BE2C (cell line): ENCODE measurements around the gene KIAA0825.

Experiments used
- DNase-seq: peaks from one replicate; pipeline ENCODE4 v3.0.0-alpha.2; 2020
- H3K27me3 ChIP-seq: fragments of 250-450 bp; sonication (Bioruptor Pico); 2 replicates; pipeline ENCODE4 v1.5.1; 2020; ENCODE audit warnings: mild to moderate bottlenecking
- H3K36me3 ChIP-seq: fragments of 250-450 bp; sonication (Bioruptor Pico); 2 replicates; pipeline ENCODE4 v1.5.1; 2020; ENCODE audit warnings: mild to moderate bottlenecking
- H3K4me1 ChIP-seq: fragments of 250-450 bp; sonication (Bioruptor Pico); 2 replicates; pipeline ENCODE4 v1.5.1; 2020
- H3K4me3 ChIP-seq: 2 replicates; pipeline ENCODE4 v1.5.1; 2011; ENCODE audit warnings: low read depth, low read length
- H3K9me3 ChIP-seq: fragments of 250-450 bp; sonication (Bioruptor Pico); 2 replicates; pipeline ENCODE4 v1.5.1; 2020
- TF ChIP-seq, protein P1 (sequence below): IDR thresholded peaks from 2 replicates; pipeline ENCODE4 v1.5.1; 2012; ENCODE audit warnings: mild to moderate bottlenecking, low read depth, low read length

The KIAA0825 gene

DNA sequence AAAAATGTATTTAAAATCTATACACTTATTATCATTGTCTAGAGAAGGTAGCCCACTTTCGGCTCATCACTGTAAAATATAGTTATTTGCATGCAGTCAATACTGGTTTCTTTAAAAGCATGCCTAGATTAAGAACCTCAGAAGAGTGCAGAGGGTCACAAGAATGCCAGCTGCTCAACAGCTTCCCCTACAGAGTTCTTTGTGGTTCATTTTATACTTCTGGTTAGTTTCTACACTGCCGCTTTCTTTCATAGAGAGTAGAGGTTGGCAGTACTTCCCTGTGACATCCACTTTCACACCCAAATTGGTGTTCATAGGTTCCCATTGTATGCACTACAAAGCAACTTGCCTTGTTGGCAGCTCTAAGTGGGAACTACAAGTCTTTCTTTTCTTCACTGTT is 137.3 kb downstream of the KIAA0825 start:
- TF ChIP-seq, protein P1, sequence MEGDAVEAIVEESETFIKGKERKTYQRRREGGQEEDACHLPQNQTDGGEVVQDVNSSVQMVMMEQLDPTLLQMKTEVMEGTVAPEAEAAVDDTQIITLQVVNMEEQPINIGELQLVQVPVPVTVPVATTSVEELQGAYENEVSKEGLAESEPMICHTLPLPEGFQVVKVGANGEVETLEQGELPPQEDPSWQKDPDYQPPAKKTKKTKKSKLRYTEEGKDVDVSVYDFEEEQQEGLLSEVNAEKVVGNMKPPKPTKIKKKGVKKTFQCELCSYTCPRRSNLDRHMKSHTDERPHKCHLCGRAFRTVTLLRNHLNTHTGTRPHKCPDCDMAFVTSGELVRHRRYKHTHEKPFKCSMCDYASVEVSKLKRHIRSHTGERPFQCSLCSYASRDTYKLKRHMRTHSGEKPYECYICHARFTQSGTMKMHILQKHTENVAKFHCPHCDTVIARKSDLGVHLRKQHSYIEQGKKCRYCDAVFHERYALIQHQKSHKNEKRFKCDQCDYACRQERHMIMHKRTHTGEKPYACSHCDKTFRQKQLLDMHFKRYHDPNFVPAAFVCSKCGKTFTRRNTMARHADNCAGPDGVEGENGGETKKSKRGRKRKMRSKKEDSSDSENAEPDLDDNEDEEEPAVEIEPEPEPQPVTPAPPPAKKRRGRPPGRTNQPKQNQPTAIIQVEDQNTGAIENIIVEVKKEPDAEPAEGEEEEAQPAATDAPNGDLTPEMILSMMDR: no peak
- H3K36me3 ChIP-seq: no peaks in the 10 kb centered on the region
- DNase-seq: no peak
- no peak overlapping the region for H3K4me3 ChIP-seq
- no peaks in the 10 kb centered on the region for H3K27me3 ChIP-seq
- H3K4me1 ChIP-seq: no peaks in the 10 kb centered on the region
- no peaks in the 10 kb centered on the region for H3K9me3 ChIP-seq

DNA sequence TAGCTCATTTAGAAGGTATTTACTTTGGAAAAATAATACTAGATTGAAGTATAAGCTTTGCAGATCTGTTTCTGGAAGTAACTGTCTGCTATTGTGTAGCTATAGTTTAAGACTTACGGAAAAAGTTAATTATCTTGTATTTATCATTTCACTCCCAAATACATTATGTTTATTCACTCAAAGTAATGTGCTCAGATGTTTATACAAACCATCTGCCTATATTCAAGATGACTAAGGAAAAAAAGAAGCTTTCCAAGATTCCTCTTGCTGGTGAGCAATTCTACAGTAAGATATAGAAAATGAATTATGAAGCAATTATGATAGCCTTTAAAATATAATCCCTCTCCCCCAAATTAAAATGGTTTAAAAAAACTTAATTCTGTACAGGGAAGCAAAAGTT is 137.9 kb downstream of the KIAA0825 start:
- TF ChIP-seq, protein P1: no peak
- no peaks in the 10 kb centered on the region for H3K27me3 ChIP-seq
- no peaks in the 10 kb centered on the region for H3K9me3 ChIP-seq

DNA sequence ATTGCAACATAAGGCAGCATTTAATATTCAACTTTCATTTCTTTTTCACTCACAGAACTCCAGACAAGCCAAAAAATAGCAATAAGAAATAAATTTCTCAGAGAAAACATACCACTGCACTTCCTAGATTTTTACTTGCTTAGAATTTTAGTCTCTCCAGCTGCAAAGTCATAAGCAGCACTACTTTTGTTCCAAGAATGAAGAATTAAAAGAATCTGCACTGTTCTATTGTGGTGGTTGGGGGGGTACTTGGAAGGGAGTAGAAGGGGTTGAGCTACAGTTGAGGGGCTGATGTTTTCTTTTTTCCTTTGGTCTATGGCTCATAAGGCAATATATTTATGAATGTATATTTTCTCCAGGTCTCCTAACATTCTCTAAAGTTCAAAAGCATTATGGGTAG is 144.5 kb downstream of the KIAA0825 start:
- peaks cover 14% of the 10 kb centered on the region for H3K4me1 ChIP-seq
- TF ChIP-seq, protein P1: no peak
- no peaks in the 10 kb centered on the region for H3K36me3 ChIP-seq
- H3K4me3 ChIP-seq: no peak overlapping the region
- H3K9me3 ChIP-seq: no peaks in the 10 kb centered on the region
- DNase-seq: no peak
- H3K27me3 ChIP-seq: no peaks in the 10 kb centered on the region

More for the DNA sequence above, 137.9 kb downstream of the KIAA0825 start:
- no peaks in the 10 kb centered on the region for H3K4me1 ChIP-seq
- no peak overlapping the region for H3K4me3 ChIP-seq
- DNase-seq: no peak
- H3K36me3 ChIP-seq: no peaks in the 10 kb centered on the region

DNA sequence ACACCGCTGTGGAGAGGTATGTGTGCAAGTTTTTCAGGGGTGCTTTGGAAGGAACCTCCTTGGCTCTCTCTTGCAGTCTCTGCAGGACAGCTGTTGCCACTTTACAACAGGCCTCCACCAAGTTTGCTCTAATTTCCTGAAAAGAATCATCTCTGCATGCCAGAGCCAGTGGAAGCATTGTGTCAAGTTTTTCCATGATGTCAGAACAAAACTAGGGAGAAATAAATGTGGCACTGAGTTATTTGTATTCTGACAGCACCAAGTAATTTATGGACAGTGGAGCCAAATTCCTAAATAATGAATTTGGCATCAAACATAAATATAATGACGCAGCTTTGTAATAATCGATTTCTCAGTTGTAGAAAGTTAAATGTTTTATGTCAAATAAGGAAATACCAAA is 146.9 kb downstream of the KIAA0825 start:
- Histone ChIP-seq H3K4me1 (peaks cover 31% of the 10 kb centered on the region), H3K36me3 (no peaks in the 10 kb centered on the region), H3K9me3 (no peaks in the 10 kb centered on the region), H3K4me3 (no peak overlapping the region), H3K27me3 (no peaks in the 10 kb centered on the region)
- peak; percentile 24 for DNase-seq
- TF ChIP-seq, protein P1: no peak

DNA sequence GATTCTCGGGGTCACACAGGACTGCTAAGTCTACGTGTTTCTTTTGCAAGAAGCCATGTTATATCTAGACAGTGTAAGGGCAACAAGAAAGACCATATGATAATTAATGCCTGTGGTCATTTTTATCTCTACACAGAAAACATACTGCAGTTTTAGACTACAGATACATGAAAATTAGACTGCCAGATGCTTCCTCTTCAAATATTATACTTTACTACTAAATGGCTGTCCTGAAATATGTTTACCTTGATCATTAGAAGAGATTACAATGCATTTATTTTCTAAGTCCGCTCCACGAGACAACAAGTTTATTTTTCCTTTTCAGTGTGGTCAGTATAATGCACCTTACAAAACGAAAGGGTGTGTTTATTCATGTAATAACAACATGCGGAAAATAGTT is 147.6 kb downstream of the KIAA0825 start:
- Histone ChIP-seq H3K4me1 (peaks cover 31% of the 10 kb centered on the region), H3K9me3 (no peaks in the 10 kb centered on the region), H3K36me3 (no peaks in the 10 kb centered on the region), H3K4me3 (peak overlapping the region; percentile 44), H3K27me3 (no peaks in the 10 kb centered on the region)
- TF ChIP-seq, protein P1: no peak
- DNase-seq: no peak

DNA sequence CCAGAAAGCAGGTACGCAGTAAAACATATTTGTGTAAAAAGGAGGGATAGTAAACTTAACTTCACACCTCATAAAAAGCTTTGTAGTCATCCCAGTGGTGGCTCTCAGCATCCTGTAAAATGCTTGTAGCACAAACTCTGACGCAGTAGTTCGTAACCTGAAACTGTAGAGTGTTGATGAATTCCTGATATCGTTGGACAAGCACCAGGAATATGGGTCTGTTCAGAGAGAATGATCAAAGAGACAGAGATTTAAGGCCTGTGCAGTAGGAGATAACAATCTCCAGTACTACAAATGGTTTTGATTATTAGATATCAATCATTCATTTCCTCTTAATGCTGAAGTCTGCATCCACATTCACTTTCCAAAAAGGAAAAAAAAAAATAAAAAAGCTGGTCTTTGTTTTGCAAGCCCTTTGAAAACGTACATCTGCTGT is 148.5 kb downstream of the KIAA0825 start:
- H3K4me3 ChIP-seq: peak overlapping the region; percentile 44
- peak; percentile 35 for DNase-seq

More for the DNA sequence above, 148.5 kb downstream of the KIAA0825 start:
- TF ChIP-seq, protein P1: no peak
- Histone ChIP-seq H3K9me3 (no peaks in the 10 kb centered on the region), H3K4me1 (peaks cover 31% of the 10 kb centered on the region), H3K36me3 (no peaks in the 10 kb centered on the region), H3K27me3 (no peaks in the 10 kb centered on the region)
